Right lobe of liver (tissue), 6 donors: ENCODE data around the gene CD99. TPM values are rescaled to one million over a fixed set of nuclear protein-coding genes. Genes with fewer than 3 reads are reported as not detected.

Experiments used
- ATAC-seq, 4 donors: fragments of 200-7000 bp; cut with Tn5 transposase; one replicate each; pipeline ENCODE4 v1.9.1; 2020; ENCODE audit warnings: mild to moderate bottlenecking in 4 of 4, moderate library complexity in 4 of 4
- DNase-seq, 3 donors: peaks; one replicate each; pipeline ENCODE4 v3.0.0-alpha.2; 2020
- H3K27ac ChIP-seq, 3 donors: fragments of 200-600 bp; one replicate each; pipeline ENCODE4 v1.8.0; 2022
- H3K27me3 ChIP-seq, 2 donors: fragments of 200-600 bp; one replicate each; pipeline ENCODE4 v1.8.0; 2022
- H3K36me3 ChIP-seq, 4 donors: fragments of 200-600 bp; sonication (generic) in 1 of 4; one replicate each; pipeline versions ENCODE4 v1.5.1 to v1.8.0; 2017 to 2022; ENCODE audit warnings: control low read depth in 1 of 4
- H3K4me1 ChIP-seq, 4 donors: fragments of 200-600 bp; sonication (generic) in 1 of 4; one replicate each; pipeline versions ENCODE4 v1.5.1 to v1.8.0; 2017 to 2022; ENCODE audit warnings: control low read depth in 1 of 4
- H3K4me3 ChIP-seq, 3 donors: fragments of 200-600 bp; one replicate each; pipeline ENCODE4 v1.8.0; 2022
- H3K9me3 ChIP-seq, 4 donors: fragments of 200-600 bp; sonication (generic) in 1 of 4; one replicate each; pipeline versions ENCODE4 v1.5.1 to v1.8.0; 2017 to 2022; ENCODE audit warnings: control low read depth in 1 of 4
- CTCF ChIP-seq, 4 donors: fragments of 200-600 bp in 3 of 4; fragments of 450-650 bp in 1 of 4; IDR thresholded peaks; one replicate each; pipeline versions ENCODE4 v1.5.1 to v1.8.0; 2016 to 2022; ENCODE audit warnings: antibody characterized with exemption in 4 of 4, mild to moderate bottlenecking in 2 of 4
- POLR2A ChIP-seq: fragments of 450-650 bp; IDR thresholded peaks from one replicate; pipeline ENCODE4 v1.6.1; 2017; ENCODE audit warnings: antibody characterized with exemption, mild to moderate bottlenecking
- WGBS: methylation state at CpG from one replicate; pipeline ENCODE4 v1.1.6; 2018; ENCODE audit warnings: low coverage, low lambda C conversion rate; ENCODE audit not compliant: insufficient coverage; ENCODE audit errors: missing lambda C conversion rate; 5-methylcytosine and 5-hydroxymethylcytosine counted together
- intact Hi-C, 2 donors: fragments of 100-400 bp; cut with DNase I; formaldehyde crosslinking; loops; one replicate each; pipeline versions ENCODE4 v1.11.2 to v1.14.1; 2022
- total RNA-seq, 6 experiments: library from RNA; depleted of rRNA in 2 of 6; stranded (reverse); fragments of >200 nt in 2 of 6; fragmentation: NEBNext Ultra II Directional in 3 of 6; extraction: Animal tissue kit (Norgen Biotek cat#: 25700) in 3 of 6; gene quantifications; one replicate each; pipeline versions ENCODE4 v1.1.0 to v1.2.4, GENCODE V29; 2016 to 2023
- donor health status: DM: no; HTN: yes; CAD: no.
- donor health status: DM: no; HTN: no; CAD: no.
- donor health status: DM: no; HTN: no; CAD: no.
- donor health status: DM: no; HTN: yes; CAD: no.
- donor health status: DM: no; HTN: yes; CAD: no.

The CD99 gene
- total RNA-seq, 6 experiments from 2014 or later: 88.5 to 139 (median 119) TPM

DNA sequence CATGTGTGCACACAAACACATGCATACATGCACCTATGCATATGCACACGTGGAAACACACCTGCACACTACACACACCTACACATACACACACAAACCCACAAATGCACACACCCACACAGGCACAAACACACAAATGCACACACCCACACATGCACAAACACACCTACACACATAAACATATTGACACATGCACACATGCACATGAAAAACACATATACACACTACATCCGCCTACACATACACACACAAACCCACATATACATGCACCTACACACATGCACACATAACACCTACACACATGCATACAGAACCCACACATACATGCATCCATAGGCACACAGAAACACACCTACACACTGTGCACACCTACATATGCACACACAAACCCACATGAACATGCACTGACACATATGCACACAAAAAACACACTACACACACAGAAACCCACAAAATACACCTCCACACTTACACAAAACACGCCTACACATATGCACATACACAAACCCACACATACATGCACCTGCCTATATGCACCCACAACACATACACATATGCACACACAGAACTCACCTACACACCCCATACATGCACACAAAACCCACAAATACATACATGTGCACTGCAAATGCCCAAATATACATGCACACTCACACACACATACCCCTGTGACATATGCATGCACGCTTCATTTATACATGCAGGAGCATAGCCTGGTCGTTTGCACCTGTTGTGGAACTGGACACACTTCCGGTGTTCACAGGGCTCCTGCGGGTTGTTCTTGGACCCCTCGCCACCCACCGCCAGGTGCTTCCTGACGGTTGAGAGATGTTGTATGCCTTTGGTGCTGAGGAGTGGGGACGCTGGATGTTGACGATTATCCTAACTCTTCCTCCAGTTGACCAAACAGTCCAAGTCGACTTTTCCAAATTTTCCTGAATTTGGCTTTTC is 22.1 kb downstream of the CD99 start:
- Histone ChIP-seq H3K4me3 (no peak overlapping the region), H3K4me1 (peaks cover 0 to 3% (median 0%) of the 10 kb centered on the region in 4 donors), H3K9me3 (no peaks in the 10 kb centered on the region), H3K36me3 (peaks cover 0 to 9% (median 3%) of the 10 kb centered on the region in 4 donors), H3K27me3 (no peaks in the 10 kb centered on the region), H3K27ac (no peak overlapping the region)
- DNase-seq: no peak
- TF ChIP-seq POLR2A: no peak
- TF ChIP-seq CTCF (IDR thresholded peaks at IDR 0.05): no peak
- 80% methylated on average over 3 of the region's 13 CpGs for WGBS
- ATAC-seq: no peak
- intact Hi-C loops: no loop called here

DNA sequence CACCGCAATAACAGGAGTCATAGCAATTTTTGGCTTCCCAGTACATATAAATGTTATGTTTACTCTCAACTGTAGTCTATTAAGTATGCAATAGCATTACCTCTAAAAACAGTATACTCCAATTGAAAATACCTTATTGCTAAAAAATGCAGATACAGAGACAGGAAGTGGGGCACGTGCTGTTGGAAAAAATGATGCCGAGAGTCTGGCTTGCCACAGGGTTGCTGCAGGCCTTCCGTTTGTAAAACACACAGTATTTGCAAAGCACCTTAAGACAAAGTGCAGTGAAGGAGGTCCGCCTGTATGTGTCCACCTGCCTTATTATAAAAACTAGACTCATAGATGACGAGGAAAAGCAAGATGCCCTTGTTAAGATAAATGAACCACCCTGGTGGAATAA is 23.5 kb downstream of the CD99 start:
- WGBS: 73% methylated on average over 5 of the region's 6 CpGs
- Histone ChIP-seq H3K4me3 (no peak overlapping the region), H3K27ac (no peak overlapping the region), H3K4me1 (peaks cover 0 to 3% (median 1%) of the 10 kb centered on the region in 4 donors), H3K9me3 (no peaks in the 10 kb centered on the region), H3K27me3 (no peaks in the 10 kb centered on the region), H3K36me3 (peaks cover 0 to 20% (median 3%) of the 10 kb centered on the region in 4 donors)
- ATAC-seq: no peak
- TF ChIP-seq POLR2A (no peak), CTCF (IDR thresholded peaks at IDR 0.05) (no peak)
- intact Hi-C loops: no loop called here
- no peak for DNase-seq

DNA sequence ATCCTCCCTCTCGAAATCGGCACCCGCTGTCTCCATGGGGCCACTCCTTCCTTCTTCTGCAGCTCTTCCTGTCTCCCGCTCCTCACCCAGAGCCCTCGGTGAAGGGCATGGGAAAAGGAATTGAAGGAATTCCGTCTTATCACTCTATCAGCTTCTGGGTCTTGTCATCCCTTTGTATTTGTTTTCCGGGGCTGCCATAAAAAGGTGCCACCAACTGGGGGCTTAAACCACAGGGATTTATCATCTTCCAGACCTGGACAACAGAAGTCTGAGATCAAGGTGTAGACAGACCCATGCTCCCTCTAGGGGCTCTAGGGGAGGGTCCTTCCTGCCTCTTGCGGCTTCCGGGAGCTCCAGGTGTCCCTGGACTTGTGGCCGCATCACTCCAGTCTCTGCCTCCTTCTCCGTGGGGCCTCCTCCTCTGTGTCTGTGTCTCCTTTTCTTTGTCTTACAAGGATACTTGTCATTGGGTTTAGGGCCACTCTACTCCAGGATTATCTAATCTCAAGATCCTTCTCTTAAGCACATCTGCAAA is 24.0 kb downstream of the CD99 start:
- Histone ChIP-seq H3K27me3 (no peaks in the 10 kb centered on the region), H3K36me3 (peaks cover 0 to 23% (median 3%) of the 10 kb centered on the region in 4 donors), H3K27ac (no peak overlapping the region), H3K9me3 (no peaks in the 10 kb centered on the region), H3K4me1 (peaks cover 0 to 8% (median 0%) of the 10 kb centered on the region in 4 donors), H3K4me3 (no peak overlapping the region)
- no peak for DNase-seq
- WGBS: 85% methylated on average over 8 of the region's 11 CpGs
- no peak for ATAC-seq
- TF ChIP-seq CTCF (IDR thresholded peaks at IDR 0.05): no peak
- TF ChIP-seq POLR2A: no peak
- intact Hi-C loops: no loop called here

GRCh38 chrX:2717312-2717711 is 26.2 kb downstream of the CD99 start:
- 64% methylated on average over 5 of the region's 5 CpGs for WGBS
- intact Hi-C loops: no loop called here
- Histone ChIP-seq H3K27ac (no peak overlapping the region), H3K4me3 (no peak overlapping the region), H3K4me1 (peaks cover 0 to 14% (median 0%) of the 10 kb centered on the region in 4 donors), H3K27me3 (no peaks in the 10 kb centered on the region), H3K9me3 (no peaks in the 10 kb centered on the region), H3K36me3 (peaks cover 0 to 26% (median 5%) of the 10 kb centered on the region in 4 donors)
- ATAC-seq (no peak), DNase-seq (no peak)
- TF ChIP-seq CTCF (IDR thresholded peaks at IDR 0.05) (no peak), POLR2A (no peak)
